IPS-18a (cell line): ENCODE measurements around the gene DNM1L.

Source experiments
- H3K27ac ChIP-seq: one replicate; pipeline ENCODE4 v1.5.1; 2013; ENCODE audit warnings: low read length
- H3K27me3 ChIP-seq: one replicate; pipeline ENCODE4 v1.6.1; 2013; ENCODE audit warnings: mild to moderate bottlenecking, low read length; ENCODE audit not compliant: control insufficient read depth, insufficient read depth
- H3K36me3 ChIP-seq: one replicate; pipeline ENCODE4 v1.6.1; 2013; ENCODE audit warnings: low read depth, low read length; ENCODE audit not compliant: control insufficient read depth
- H3K4me1 ChIP-seq: one replicate; pipeline ENCODE4 v1.6.1; 2013; ENCODE audit warnings: low read depth, low read length; ENCODE audit not compliant: control insufficient read depth
- H3K4me3 ChIP-seq: one replicate; pipeline ENCODE4 v1.5.1; 2013; ENCODE audit warnings: low read length
- H3K9ac ChIP-seq: one replicate; pipeline ENCODE4 v1.6.1; 2013; ENCODE audit warnings: mild to moderate bottlenecking, low read length, moderate library complexity
- H3K9me3 ChIP-seq: one replicate; pipeline ENCODE4 v1.6.1; 2013; ENCODE audit warnings: low read depth, low read length; ENCODE audit not compliant: control insufficient read depth

The DNM1L gene

GRCh38 chr12:32757157-32757556 lies 78.1 kb downstream of the DNM1L start:
- peaks cover 5% of the 10 kb centered on the region for H3K4me1 ChIP-seq
- H3K9me3 ChIP-seq: no peaks in the 10 kb centered on the region
- H3K4me3 ChIP-seq: no peak overlapping the region
- H3K27ac ChIP-seq: no peak overlapping the region
- H3K36me3 ChIP-seq: peaks cover 15% of the 10 kb centered on the region
- no peak overlapping the region for H3K9ac ChIP-seq
- no peaks in the 10 kb centered on the region for H3K27me3 ChIP-seq

DNA sequence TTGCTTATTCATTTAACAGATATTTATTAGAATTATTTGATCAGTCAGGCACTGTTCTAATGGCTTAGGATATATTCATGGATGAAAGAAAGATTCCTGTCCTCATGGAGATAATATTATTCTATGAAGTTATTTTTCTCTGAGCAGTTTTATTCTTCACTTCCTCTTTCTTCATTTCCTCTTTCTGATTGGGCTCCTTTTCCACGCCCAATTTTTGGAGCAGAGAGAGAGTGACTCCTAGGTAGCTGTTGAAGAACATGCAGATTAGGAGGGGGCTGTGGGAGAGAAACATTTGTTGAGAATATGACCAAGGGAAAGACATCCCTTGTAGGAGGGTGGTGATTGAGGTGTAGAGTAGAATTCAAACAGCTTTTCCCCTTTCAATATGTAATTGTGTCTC lies 82.6 kb downstream of the DNM1L start:
- no peaks in the 10 kb centered on the region for H3K4me1 ChIP-seq
- H3K36me3 ChIP-seq: no peaks in the 10 kb centered on the region
- no peaks in the 10 kb centered on the region for H3K27me3 ChIP-seq
- H3K4me3 ChIP-seq: no peak overlapping the region
- H3K9ac ChIP-seq: no peak overlapping the region
- no peak overlapping the region for H3K27ac ChIP-seq
- H3K9me3 ChIP-seq: no peaks in the 10 kb centered on the region

DNA sequence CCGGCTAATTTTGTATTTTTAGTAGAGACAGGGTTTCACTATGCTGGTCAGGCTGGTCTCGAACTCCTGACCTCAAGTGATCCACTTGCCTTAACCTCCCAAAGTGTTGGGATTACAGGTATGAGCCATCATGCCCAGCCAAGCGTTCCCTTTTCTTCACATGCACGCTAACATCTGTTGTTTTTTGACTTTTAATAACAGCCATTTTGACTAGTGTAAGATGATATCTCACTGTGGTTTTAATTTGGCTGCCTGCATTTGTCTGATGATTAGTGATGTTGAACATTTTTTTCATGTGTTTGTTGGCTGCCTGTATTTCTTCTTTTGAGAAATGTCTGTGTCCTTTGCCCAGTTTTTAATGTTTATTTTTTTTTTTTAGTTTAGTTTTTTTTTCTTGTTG lies 86.8 kb downstream of the DNM1L start:
- Histone ChIP-seq H3K27me3 (no peaks in the 10 kb centered on the region), H3K9me3 (no peaks in the 10 kb centered on the region), H3K36me3 (no peaks in the 10 kb centered on the region), H3K27ac (no peak overlapping the region), H3K4me1 (no peaks in the 10 kb centered on the region), H3K9ac (no peak overlapping the region), H3K4me3 (no peak overlapping the region)

DNA sequence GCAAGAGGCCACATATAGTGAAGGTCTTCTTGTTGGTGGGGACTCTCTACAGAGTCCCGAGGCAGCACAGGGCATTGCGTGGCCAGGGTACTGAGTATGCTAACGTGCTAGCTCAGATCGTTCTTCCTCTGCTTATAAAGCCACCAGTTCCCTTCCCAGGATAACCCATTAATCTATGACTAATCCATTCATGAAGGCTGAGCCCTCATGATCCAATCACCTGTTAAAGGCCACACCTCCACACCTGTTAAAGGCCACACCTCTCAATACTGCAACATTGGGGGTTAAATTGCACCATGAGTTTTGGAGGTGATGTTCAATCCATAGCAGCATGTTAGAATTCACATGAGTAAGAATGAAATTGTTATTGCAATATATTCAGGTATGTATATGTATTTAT lies 89.4 kb downstream of the DNM1L start:
- no peaks in the 10 kb centered on the region for H3K36me3 ChIP-seq
- H3K9ac ChIP-seq: no peak overlapping the region

GRCh38 chr12:32770141-32770540 lies 91.0 kb downstream of the DNM1L start:
- H3K36me3 ChIP-seq: no peaks in the 10 kb centered on the region
- no peaks in the 10 kb centered on the region for H3K27me3 ChIP-seq
- no peak overlapping the region for H3K9ac ChIP-seq
- H3K27ac ChIP-seq: no peak overlapping the region
- H3K9me3 ChIP-seq: no peaks in the 10 kb centered on the region
- no peak overlapping the region for H3K4me3 ChIP-seq
- no peaks in the 10 kb centered on the region for H3K4me1 ChIP-seq

More for the DNA sequence above, 89.4 kb downstream of the DNM1L start:
- Histone ChIP-seq H3K9me3 (no peaks in the 10 kb centered on the region), H3K27ac (no peak overlapping the region), H3K4me3 (no peak overlapping the region), H3K27me3 (no peaks in the 10 kb centered on the region), H3K4me1 (no peaks in the 10 kb centered on the region)

GRCh38 chr12:32773691-32774090 lies 94.6 kb downstream of the DNM1L start:
- no peaks in the 10 kb centered on the region for H3K9me3 ChIP-seq
- no peaks in the 10 kb centered on the region for H3K36me3 ChIP-seq
- H3K4me1 ChIP-seq: no peaks in the 10 kb centered on the region
- no peaks in the 10 kb centered on the region for H3K27me3 ChIP-seq
- H3K27ac ChIP-seq: no peak overlapping the region
- H3K4me3 ChIP-seq: no peak overlapping the region
- H3K9ac ChIP-seq: no peak overlapping the region

GRCh38 chr12:32776258-32776657 lies 97.2 kb downstream of the DNM1L start:
- H3K27ac ChIP-seq: no peak overlapping the region
- H3K9me3 ChIP-seq: no peaks in the 10 kb centered on the region
- no peak overlapping the region for H3K4me3 ChIP-seq
- H3K4me1 ChIP-seq: no peaks in the 10 kb centered on the region
- no peak overlapping the region for H3K9ac ChIP-seq
- H3K36me3 ChIP-seq: no peaks in the 10 kb centered on the region
- H3K27me3 ChIP-seq: no peaks in the 10 kb centered on the region

DNA sequence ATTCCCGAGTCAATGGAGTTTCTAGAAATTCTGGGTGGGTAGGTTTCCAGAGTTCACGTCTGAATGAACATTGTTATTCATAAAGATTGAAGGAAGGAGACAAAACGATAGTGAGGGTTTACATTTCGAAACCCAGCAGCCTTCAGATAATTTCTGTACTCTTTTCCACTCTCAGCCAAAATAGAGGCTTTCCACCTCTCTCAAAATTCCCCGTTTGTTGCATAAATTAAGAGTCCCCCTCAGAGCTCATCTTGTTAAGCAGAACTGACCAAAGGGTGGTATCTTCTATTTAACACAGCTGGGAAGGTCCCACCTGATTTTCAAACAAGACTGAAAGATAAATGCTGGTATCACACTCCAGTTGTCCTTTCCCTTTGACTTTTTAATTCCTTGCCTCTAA lies 98.1 kb downstream of the DNM1L start:
- Histone ChIP-seq H3K4me3 (no peak overlapping the region), H3K9me3 (no peaks in the 10 kb centered on the region), H3K36me3 (no peaks in the 10 kb centered on the region), H3K4me1 (no peaks in the 10 kb centered on the region), H3K27ac (no peak overlapping the region), H3K27me3 (no peaks in the 10 kb centered on the region), H3K9ac (no peak overlapping the region)

GRCh38 chr12:32777691-32778175 lies 98.6 kb downstream of the DNM1L start:
- H3K27ac ChIP-seq: no peak overlapping the region
- no peaks in the 10 kb centered on the region for H3K9me3 ChIP-seq
- no peak overlapping the region for H3K9ac ChIP-seq
- H3K4me3 ChIP-seq: no peak overlapping the region
- no peaks in the 10 kb centered on the region for H3K4me1 ChIP-seq
- H3K36me3 ChIP-seq: no peaks in the 10 kb centered on the region
- no peaks in the 10 kb centered on the region for H3K27me3 ChIP-seq

DNA sequence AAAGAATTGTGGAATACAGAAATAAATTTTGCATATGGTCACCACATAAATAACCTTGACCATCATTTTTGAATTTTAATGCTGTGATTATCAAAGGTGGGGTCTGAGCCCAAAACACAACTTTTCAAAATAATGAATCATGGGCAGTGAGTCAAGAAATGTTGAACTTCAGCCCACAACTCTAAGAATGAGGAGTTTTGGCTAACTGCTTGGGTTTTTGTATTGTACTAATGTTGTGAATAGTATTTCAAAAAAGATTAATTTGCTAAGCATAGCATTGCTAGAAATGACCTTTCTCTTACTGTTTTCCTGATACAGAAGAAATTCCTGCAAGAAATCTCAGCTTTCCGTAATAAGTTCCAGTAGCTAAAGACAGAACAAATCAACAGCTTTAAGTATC lies 101.0 kb downstream of the DNM1L start:
- no peaks in the 10 kb centered on the region for H3K4me1 ChIP-seq
- H3K4me3 ChIP-seq: no peak overlapping the region
- H3K27me3 ChIP-seq: no peaks in the 10 kb centered on the region
- no peaks in the 10 kb centered on the region for H3K9me3 ChIP-seq
- H3K36me3 ChIP-seq: no peaks in the 10 kb centered on the region
- no peak overlapping the region for H3K27ac ChIP-seq
- H3K9ac ChIP-seq: no peak overlapping the region

- Histone ChIP-seq H3K27me3 (no peaks in the 10 kb centered on the region), H3K27ac (no peak overlapping the region), H3K36me3 (no peaks in the 10 kb centered on the region), H3K4me1 (no peaks in the 10 kb centered on the region), H3K9me3 (no peaks in the 10 kb centered on the region), H3K4me3 (no peak overlapping the region), H3K9ac (no peak overlapping the region)
These were observed 103.9 kb downstream of the DNM1L start for GRCh38 chr12:32783029-32783428.

GRCh38 chr12:32785557-32785956 lies 106.5 kb downstream of the DNM1L start:
- Histone ChIP-seq H3K36me3 (no peaks in the 10 kb centered on the region), H3K27me3 (no peaks in the 10 kb centered on the region), H3K9me3 (no peaks in the 10 kb centered on the region), H3K9ac (no peak overlapping the region), H3K4me3 (no peak overlapping the region), H3K4me1 (no peaks in the 10 kb centered on the region), H3K27ac (no peak overlapping the region)
